Endothelial cell of umbilical vein (primary cell): ENCODE results near the gene POU6F1.

Experiments used
- EZH2 ChIP-seq: IDR thresholded peaks from 2 replicates; pipeline ENCODE4 v1.6.1; 2012; ENCODE audit warnings: borderline replicate concordance, low read depth, mild to moderate bottlenecking, moderate library complexity, low read length, inconsistent platforms; ENCODE audit not compliant: severe bottlenecking
- FOS ChIP-seq: IDR thresholded peaks from 2 replicates; pipeline ENCODE4 v1.6.1; 2011; ENCODE audit warnings: mild to moderate bottlenecking, low read length, moderate library complexity, borderline replicate concordance; ENCODE audit not compliant: insufficient read depth
- JUN ChIP-seq: IDR thresholded peaks from 2 replicates; pipeline ENCODE4 v1.6.1; 2011; ENCODE audit warnings: borderline replicate concordance, low read depth; ENCODE audit not compliant: insufficient read length, insufficient read depth
- MYC ChIP-seq: IDR thresholded peaks from one replicate; pipeline ENCODE4 v1.6.1; 2011; ENCODE audit warnings: mild to moderate bottlenecking, low read depth, low read length
- POLR2A ChIP-seq: IDR thresholded peaks from 2 replicates; pipeline ENCODE4 v1.6.1; 2012; ENCODE audit warnings: low read depth, mild to moderate bottlenecking, control low read depth, low read length
- POLR2AphosphoS5 ChIP-seq: IDR thresholded peaks from 2 replicates; pipeline ENCODE4 v1.6.1; 2012; ENCODE audit warnings: low read depth, mild to moderate bottlenecking, control low read depth, low read length, moderate library complexity; ENCODE audit not compliant: insufficient read depth
- TF ChIP-seq, protein P1 (sequence below), 2 donors: IDR thresholded peaks; 1 replicate in 1 of 2; 2 replicates in 1 of 2; pipeline ENCODE4 v1.5.1; 2011; ENCODE audit warnings: low read length in 2 of 2, mild to moderate bottlenecking in 2 of 2, moderate library complexity in 2 of 2, control low read depth in 1 of 2, inconsistent platforms in 1 of 2, low read depth in 1 of 2; ENCODE audit not compliant: insufficient read depth in 1 of 2; ENCODE audit errors: extremely low read depth in 1 of 2
- TF ChIP-seq, protein P2 (sequence below): IDR thresholded peaks from 2 replicates; pipeline ENCODE4 v1.6.1; 2011; ENCODE audit not compliant: insufficient read depth, insufficient read length

DNA sequence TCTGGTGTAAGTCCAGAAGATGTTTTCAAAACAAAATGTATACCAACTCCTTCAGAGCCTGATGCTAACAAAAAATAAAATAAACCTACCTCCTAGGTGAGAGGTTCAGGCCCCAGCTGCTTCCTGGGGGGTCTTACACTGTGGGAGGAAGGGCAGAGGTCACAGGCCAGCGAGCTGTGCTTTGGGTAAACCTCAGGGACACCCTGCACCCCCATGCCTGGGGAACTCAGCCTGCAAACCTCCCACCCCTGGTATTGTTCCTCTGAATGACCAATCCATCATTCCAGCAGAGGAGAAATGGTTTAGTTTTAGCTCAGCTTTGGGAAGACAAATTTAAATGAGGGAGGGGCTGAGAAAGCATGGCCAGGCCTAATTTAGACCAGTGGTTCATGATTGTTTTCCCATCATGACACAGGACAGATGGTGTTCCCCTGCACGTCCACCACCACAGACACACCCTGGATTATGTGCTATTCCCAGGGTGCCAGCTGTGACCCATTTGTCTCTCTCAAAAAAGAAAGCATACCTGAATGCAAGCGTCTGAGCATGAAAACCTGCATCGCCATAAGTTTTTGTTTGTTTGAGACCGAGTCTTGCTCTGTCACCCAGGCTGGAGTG lies 30.4 kb downstream of the POU6F1 start:
- TF ChIP-seq MYC (no peak), EZH2 (no peak), JUN (no peak), POLR2A (no peak), POLR2AphosphoS5 (no peak), FOS (no peak)
- TF ChIP-seq, protein P1, sequence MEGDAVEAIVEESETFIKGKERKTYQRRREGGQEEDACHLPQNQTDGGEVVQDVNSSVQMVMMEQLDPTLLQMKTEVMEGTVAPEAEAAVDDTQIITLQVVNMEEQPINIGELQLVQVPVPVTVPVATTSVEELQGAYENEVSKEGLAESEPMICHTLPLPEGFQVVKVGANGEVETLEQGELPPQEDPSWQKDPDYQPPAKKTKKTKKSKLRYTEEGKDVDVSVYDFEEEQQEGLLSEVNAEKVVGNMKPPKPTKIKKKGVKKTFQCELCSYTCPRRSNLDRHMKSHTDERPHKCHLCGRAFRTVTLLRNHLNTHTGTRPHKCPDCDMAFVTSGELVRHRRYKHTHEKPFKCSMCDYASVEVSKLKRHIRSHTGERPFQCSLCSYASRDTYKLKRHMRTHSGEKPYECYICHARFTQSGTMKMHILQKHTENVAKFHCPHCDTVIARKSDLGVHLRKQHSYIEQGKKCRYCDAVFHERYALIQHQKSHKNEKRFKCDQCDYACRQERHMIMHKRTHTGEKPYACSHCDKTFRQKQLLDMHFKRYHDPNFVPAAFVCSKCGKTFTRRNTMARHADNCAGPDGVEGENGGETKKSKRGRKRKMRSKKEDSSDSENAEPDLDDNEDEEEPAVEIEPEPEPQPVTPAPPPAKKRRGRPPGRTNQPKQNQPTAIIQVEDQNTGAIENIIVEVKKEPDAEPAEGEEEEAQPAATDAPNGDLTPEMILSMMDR (IDR thresholded peaks at IDR 0.05; ENCODE audit: extremely low read depth in 1 of 2, insufficient read depth in 1 of 2, low read depth in 1 of 2, low read length in 2 of 2), result no peak
- TF ChIP-seq, protein P2, sequence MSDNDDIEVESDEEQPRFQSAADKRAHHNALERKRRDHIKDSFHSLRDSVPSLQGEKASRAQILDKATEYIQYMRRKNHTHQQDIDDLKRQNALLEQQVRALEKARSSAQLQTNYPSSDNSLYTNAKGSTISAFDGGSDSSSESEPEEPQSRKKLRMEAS, result no peak
